GM12878 (cell line): ENCODE results near the gene GUK1. TPM values are rescaled to one million over a fixed set of nuclear protein-coding genes. Genes with fewer than 3 reads are reported as not detected.

ENCODE experiments used
- ATAC-seq: fragments of 200-7000 bp; cut with Tn5 transposase; 3 replicates; pipeline ENCODE4 v1.9.1; 2020; ENCODE audit warnings: mild to moderate bottlenecking, moderate library complexity
- BruUV-seq: library from RNA; stranded (reverse); fragments of 400-500 nt; replicated peaks from 2 replicates; lab custom pipeline; 2021; lab: Mats Ljungman, UMichigan
- CTCF ChIA-PET: fragments of 300-600 bp; sonication (Branson Sonifier 250); formaldehyde crosslinking; extraction: SDS; loops from one replicate; lab custom pipeline; 2021; ENCODE audit warnings: inconsistent platforms; lab: Yijun Ruan, JAX
- POLR2A ChIA-PET: fragments of 350-600 bp; formaldehyde crosslinking; extraction: SDS; loops from one replicate; lab custom pipeline; 2021; ENCODE audit warnings: inconsistent platforms; lab: Charles Lee
- RAD21 ChIA-PET: fragments of 300-600 bp; sonication (Branson Sonifier 250); formaldehyde crosslinking; loops from one replicate; lab custom pipeline; 2023; ENCODE audit warnings: antibody characterized with exemption; ENCODE audit not compliant: unreplicated experiment; lab: Charles Lee
- SMC1A ChIA-PET: fragments of 300-600 bp; sonication (Branson Sonifier 250); formaldehyde crosslinking; loops from one replicate; lab custom pipeline; 2023; ENCODE audit not compliant: unreplicated experiment, uncharacterized antibody; lab: Charles Lee
- DNase-seq: peaks from one replicate; pipeline ENCODE4 v3.0.0-alpha.2; 2011; ENCODE audit warnings: low read depth, low spot score
- FAIRE-seq: peaks from 3 replicates; lab custom pipeline; 2011; peaks lifted over from hg19 to GRCh38; lab: Jason Lieb, UNC
- H2AFZ ChIP-seq: 2 replicates; pipeline ENCODE4 v1.6.0; 2011; ENCODE audit warnings: low read depth, low read length, control low read depth; ENCODE audit not compliant: control insufficient read depth
- H3K27ac ChIP-seq: 2 replicates; pipeline ENCODE4 v1.5.1; 2011; ENCODE audit warnings: control low read depth; ENCODE audit not compliant: control insufficient read depth, insufficient read depth
- H3K27me3 ChIP-seq, 2 experiments: replicated peaks in 1 of 2; 2 replicates each; pipeline versions ENCODE4 v1.6.0 to v1.6.1; 2011; ENCODE audit warnings: low read length in 1 of 2; ENCODE audit not compliant: control insufficient read depth in 2 of 2, insufficient read depth in 2 of 2
- H3K36me3 ChIP-seq, 2 experiments: 2 replicates each; pipeline ENCODE4 v1.5.1; 2011; ENCODE audit warnings: low read length in 1 of 2; ENCODE audit not compliant: control insufficient read depth in 2 of 2, insufficient read depth in 2 of 2
- H3K4me1 ChIP-seq: 2 replicates; pipeline ENCODE4 v1.6.1; 2011; ENCODE audit warnings: mild to moderate bottlenecking, low read length, moderate library complexity, mixed read lengths; ENCODE audit not compliant: control insufficient read depth, insufficient read depth
- H3K4me2 ChIP-seq: 2 replicates; pipeline ENCODE4 v1.6.0; 2011; ENCODE audit warnings: control low read depth; ENCODE audit not compliant: control insufficient read depth, insufficient read depth
- H3K4me3 ChIP-seq: fragments of 200-600 bp; sonication (generic); 2 replicates; pipeline ENCODE4 v1.5.1; 2016
- H3K79me2 ChIP-seq: 2 replicates; pipeline ENCODE4 v1.6.0; 2011; ENCODE audit warnings: low read length; ENCODE audit not compliant: control insufficient read depth, insufficient read depth
- H3K9ac ChIP-seq: 2 replicates; pipeline ENCODE4 v1.8.0; 2011; ENCODE audit warnings: low read length, control low read depth, mixed read lengths; ENCODE audit not compliant: control insufficient read depth, insufficient read depth
- H3K9me3 ChIP-seq: replicated peaks from 3 replicates; pipeline ENCODE4 v1.5.1; 2011; ENCODE audit warnings: mild to moderate bottlenecking, low read length; ENCODE audit not compliant: control insufficient read depth, insufficient read depth
- H4K20me1 ChIP-seq: 2 replicates; pipeline ENCODE4 v1.6.0; 2011; ENCODE audit not compliant: control insufficient read depth, insufficient read depth
- BACH1 ChIP-seq: fragments of 450-650 bp; IDR thresholded peaks from 2 replicates; pipeline ENCODE4 v1.6.1; 2017; ENCODE audit warnings: mild to moderate bottlenecking, borderline replicate concordance
- CHD1 ChIP-seq: IDR thresholded peaks from 2 replicates; pipeline ENCODE4 v1.6.1; 2012; ENCODE audit warnings: low read depth, low read length, improper control_type of control experiment
- NR2C1 ChIP-seq: fragments of 450-650 bp; IDR thresholded peaks from 2 replicates; pipeline ENCODE4 v1.6.1; 2017; ENCODE audit warnings: antibody characterized with exemption, mild to moderate bottlenecking, moderate library complexity
- POLR2A ChIP-seq: IDR thresholded peaks from 2 replicates; pipeline ENCODE4 v1.6.1; 2011; ENCODE audit warnings: low read depth, mild to moderate bottlenecking, low read length
- POLR2AphosphoS5 ChIP-seq: IDR thresholded peaks from 2 replicates; pipeline ENCODE4 v1.6.1; 2011; ENCODE audit warnings: mild to moderate bottlenecking, low read length, inconsistent platforms
- SUZ12 ChIP-seq: fragments of 200-600 bp; sonication (generic); IDR thresholded peaks from one replicate; pipeline ENCODE4 v1.6.1; 2018; ENCODE audit warnings: antibody characterized with exemption, mild to moderate bottlenecking; ENCODE audit not compliant: unreplicated experiment
- ZBTB11 ChIP-seq: fragments of 450-650 bp; formaldehyde crosslinking; IDR thresholded peaks from 2 replicates; pipeline ENCODE4 v1.5.0; 2022; ENCODE audit warnings: mild to moderate bottlenecking, missing genetic modification characterization
- WGBS: methylation state at CpG from one replicate; pipeline ENCODE4 v1.1.6; 2016; ENCODE audit warnings: low lambda C conversion rate; ENCODE audit not compliant: insufficient replicate concordance, insufficient coverage; ENCODE audit errors: missing lambda C conversion rate; 5-methylcytosine and 5-hydroxymethylcytosine counted together
- in situ Hi-C: fragments of 300-500 bp; cut with MboI; formaldehyde crosslinking; loops from 9 replicates; pipeline ENCODE4 v1.14.3; 2018; ENCODE audit warnings: mixed read lengths
- intact Hi-C: fragments of 100-400 bp; cut with micrococcal nuclease; formaldehyde crosslinking; loops from one replicate; pipeline ENCODE4 v1.14.2; 2022; ENCODE audit not compliant: unreplicated experiment
- polyA plus RNA-seq, 11 experiments: library from polyadenylated mRNA; depleted of rRNA in 4 of 11; unstranded in 6 of 11; stranded (reverse) in 5 of 11; fragments of >200 nt; fragmentation: Nextera tagmentation in 4 of 11; fragmentation: Illumina TruSeq in 1 of 11; extraction: Ambion mirVana in 4 of 11; extraction: Trizol in 1 of 11; gene quantifications; 1 replicate in 1 of 11; 2 replicates in 10 of 11; pipeline versions ENCODE4 v1.2.1 to v1.2.3, GENCODE V29; 2011 to 2016; ENCODE audit warnings: inconsistent platforms in 2 of 11, missing spikeins in 2 of 11, low read depth in 1 of 11
- total RNA-seq, 4 experiments: library from RNA; depleted of rRNA in 3 of 4; stranded (reverse); fragments of >200 nt in 3 of 4; fragmentation: Illumina TruSeq in 1 of 4; extraction: Trizol in 1 of 4; gene quantifications; 2 replicates each; pipeline versions ENCODE4 v1.2.1 to v1.2.3, GENCODE V29; 2013 to 2021

The GUK1 gene
- total and polyA plus RNA-seq, 10 of the 15 experiments (the other 5 are each of a cell fraction or from before 2014, with no cell fraction given), result 6.3 to 357 (median 203) TPM

- Histone ChIP-seq H3K4me1 (no peaks in the 10 kb centered on the region; the same call in 1 of the 2 replicates), H4K20me1 (peaks cover 30% of the 10 kb centered on the region), H3K79me2 (peaks cover 51% of the 10 kb centered on the region), H3K4me3 (no peak overlapping the region), H3K27ac (no peak overlapping the region), H3K4me2 (no peak overlapping the region), H2AFZ (no peak overlapping the region), H3K27me3 (no peaks in the 10 kb centered on the region), H3K9me3 (peaks cover 9% of the 10 kb centered on the region; the same call in 2 of the 3 replicates), H3K36me3 (peaks cover 6 to 43% of the 10 kb centered on the region in 2 experiments; a peak in 3 of 4 replicates), H3K9ac (no peak overlapping the region)
- ChIA-PET RAD21 (no interaction called here), CTCF (no interaction called here), SMC1A (interaction anchor here (1.0 kb wide), 1 partner anchor 11 kb away, joined by 3 read pairs; no protein-coding TSS in a partner anchor), POLR2A (interaction anchor here (1.4 kb wide), 1 partner anchor 14 kb away, joined by 5 read pairs; no protein-coding TSS in a partner anchor)
- intact Hi-C loops (no loop called here), in situ Hi-C loops (no loop called here)
- TSS peak; percentile 77 for BruUV-seq
- no peak for TF ChIP-seq CHD1
- no peak for TF ChIP-seq NR2C1
- peak; percentile 20 for TF ChIP-seq POLR2AphosphoS5
- no peak for TF ChIP-seq SUZ12
- no peak for TF ChIP-seq ZBTB11 (CRISPR knock-in tag)
- TF ChIP-seq BACH1, result 0 out of 2 replicates have a peak, but pooled peaks have one; percentile 10
- peak; percentile 72 for TF ChIP-seq POLR2A
- DNase-seq (no peak), FAIRE-seq (no peak), ATAC-seq (no peak)
- 96% methylated on average over 23 of the region's 28 CpGs for WGBS
Measured at GRCh38 chr1:228098323-228098931, 41.7 kb upstream of the GUK1 start.
